Measurements from ENCODE around the gene BRF1.

Gene BRF1

GRCh38 chr14:105204206-105204930, 96.4 kb downstream of the BRF1 start:
- TF ChIP-seq CTCF (conservative IDR thresholded peaks at IDR 0.05; ENCODE audit: low read depth), result no peak
- peak overlapping the region; percentile 72 for H3K27ac ChIP-seq
- peak; percentile 55 for DNase-seq (ENCODE audit: low spot score)
- ChIA-PET POLR2A (ENCODE audit: low non-redundant PET) (no interaction called here), CTCF (interaction anchor here (0.6 to 1.3 kb wide), 8 partner anchors 21 to 193 kb away, joined by 3 to 7 read pairs (median 3); no protein-coding TSS in a partner anchor)

GRCh38 chr14:105203701-105204100, 97.1 kb downstream of the BRF1 start:
- H3K27ac ChIP-seq, result peak overlapping the region; percentile 72
- POLR2A ChIA-PET (ENCODE audit: low non-redundant PET), result no interaction called here
- DNase-seq (ENCODE audit: low spot score), result no peak
- CTCF ChIA-PET, result interaction anchor here (0.5 to 1.2 kb wide), 12 partner anchors 10 to 434 kb away, joined by 3 to 7 read pairs (median 3); partner anchors contain the start of gene BTBD6
- no peak for TF ChIP-seq CTCF (conservative IDR thresholded peaks at IDR 0.05; ENCODE audit: low read depth)

- ChIA-PET POLR2A (ENCODE audit: low non-redundant PET) (no interaction called here), CTCF (interaction anchor here (0.5 to 2.3 kb wide), 8 partner anchors 9 to 434 kb away, joined by 3 to 8 read pairs (median 3); partner anchors contain the start of gene BTBD6)
- no peak overlapping the region for H3K27ac ChIP-seq
- peak; percentile 71 for DNase-seq (ENCODE audit: low spot score)
- TF ChIP-seq CTCF (conservative IDR thresholded peaks at IDR 0.05; ENCODE audit: low read depth), result peak; percentile 94
These were observed 97.7 kb downstream of the BRF1 start for GRCh38 chr14:105203057-105203531.

GRCh38 chr14:105201925-105202513, 98.8 kb downstream of the BRF1 start:
- ChIA-PET POLR2A (ENCODE audit: low non-redundant PET) (interaction anchor here (0.6 kb wide), 1 partner anchor 36 kb away, joined by 3 read pairs; no protein-coding TSS in a partner anchor), CTCF (interaction anchor here (1.0 to 2.3 kb wide), 4 partner anchors 12 to 115 kb away, joined by 4 to 8 read pairs (median 5); no protein-coding TSS in a partner anchor)
- DNase-seq (ENCODE audit: low spot score), result no peak
- H3K27ac ChIP-seq, result peak overlapping the region; percentile 5; the same call in 1 of the 2 replicates
- no peak for TF ChIP-seq CTCF (conservative IDR thresholded peaks at IDR 0.05; ENCODE audit: low read depth)

GRCh38 chr14:105201156-105201924, 99.5 kb downstream of the BRF1 start:
- no peak for DNase-seq (ENCODE audit: low spot score)
- CTCF ChIA-PET, result interaction anchor here (0.6 to 2.3 kb wide), 6 partner anchors 12 to 126 kb away, joined by 3 to 8 read pairs (median 4); no protein-coding TSS in a partner anchor
- TF ChIP-seq CTCF (conservative IDR thresholded peaks at IDR 0.05; ENCODE audit: low read depth), result no peak
- POLR2A ChIA-PET (ENCODE audit: low non-redundant PET), result interaction anchor here (0.6 kb wide), 1 partner anchor 35 kb away, joined by 3 read pairs; no protein-coding TSS in a partner anchor
- peak overlapping the region; percentile 5; the same call in 1 of the 2 replicates for H3K27ac ChIP-seq

- no peak for DNase-seq (ENCODE audit: low spot score)
- no peak for TF ChIP-seq CTCF (conservative IDR thresholded peaks at IDR 0.05; ENCODE audit: low read depth)
- ChIA-PET CTCF (interaction anchor here (0.6 to 2.3 kb wide), 4 partner anchors 18 to 125 kb away, joined by 3 to 8 read pairs (median 4); no protein-coding TSS in a partner anchor), POLR2A (ENCODE audit: low non-redundant PET) (no interaction called here)
- H3K27ac ChIP-seq, result no peak overlapping the region
These were observed 100.2 kb downstream of the BRF1 start for GRCh38 chr14:105200641-105201040.

Data from RWPE1 (cell line).